Measurements from ENCODE around the gene RMDN2.

Gene RMDN2

GRCh38 chr2:37893327-37893726 lies 31.8 kb upstream of the RMDN2 start:
- TF ChIP-seq POLR2A (IDR thresholded peaks at IDR 0.05; ENCODE audit: extremely low read depth, insufficient read length) (no peak), MYC (IDR thresholded peaks at IDR 0.05; ENCODE audit: low read depth, low read length) (no peak)
- TF ChIP-seq, protein P1, sequence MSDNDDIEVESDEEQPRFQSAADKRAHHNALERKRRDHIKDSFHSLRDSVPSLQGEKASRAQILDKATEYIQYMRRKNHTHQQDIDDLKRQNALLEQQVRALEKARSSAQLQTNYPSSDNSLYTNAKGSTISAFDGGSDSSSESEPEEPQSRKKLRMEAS (IDR thresholded peaks at IDR 0.05; ENCODE audit: low read depth, low read length): no peak
- TF ChIP-seq, protein P2, sequence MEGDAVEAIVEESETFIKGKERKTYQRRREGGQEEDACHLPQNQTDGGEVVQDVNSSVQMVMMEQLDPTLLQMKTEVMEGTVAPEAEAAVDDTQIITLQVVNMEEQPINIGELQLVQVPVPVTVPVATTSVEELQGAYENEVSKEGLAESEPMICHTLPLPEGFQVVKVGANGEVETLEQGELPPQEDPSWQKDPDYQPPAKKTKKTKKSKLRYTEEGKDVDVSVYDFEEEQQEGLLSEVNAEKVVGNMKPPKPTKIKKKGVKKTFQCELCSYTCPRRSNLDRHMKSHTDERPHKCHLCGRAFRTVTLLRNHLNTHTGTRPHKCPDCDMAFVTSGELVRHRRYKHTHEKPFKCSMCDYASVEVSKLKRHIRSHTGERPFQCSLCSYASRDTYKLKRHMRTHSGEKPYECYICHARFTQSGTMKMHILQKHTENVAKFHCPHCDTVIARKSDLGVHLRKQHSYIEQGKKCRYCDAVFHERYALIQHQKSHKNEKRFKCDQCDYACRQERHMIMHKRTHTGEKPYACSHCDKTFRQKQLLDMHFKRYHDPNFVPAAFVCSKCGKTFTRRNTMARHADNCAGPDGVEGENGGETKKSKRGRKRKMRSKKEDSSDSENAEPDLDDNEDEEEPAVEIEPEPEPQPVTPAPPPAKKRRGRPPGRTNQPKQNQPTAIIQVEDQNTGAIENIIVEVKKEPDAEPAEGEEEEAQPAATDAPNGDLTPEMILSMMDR (IDR thresholded peaks at IDR 0.05; ENCODE audit: low read depth, low read length): no peak
- no peak overlapping the region for H3K4me3 ChIP-seq (ENCODE audit: low read depth, low read length)
- DNase-seq (ENCODE audit: low read depth): no peak

GRCh38 chr2:37894047-37894446 lies 31.0 kb upstream of the RMDN2 start:
- no peak for DNase-seq (ENCODE audit: low read depth)
- H3K4me3 ChIP-seq (ENCODE audit: low read depth, low read length): no peak overlapping the region
- TF ChIP-seq MYC (IDR thresholded peaks at IDR 0.05; ENCODE audit: low read depth, low read length) (no peak), POLR2A (IDR thresholded peaks at IDR 0.05; ENCODE audit: extremely low read depth, insufficient read length) (no peak)
- TF ChIP-seq, protein P2 (IDR thresholded peaks at IDR 0.05; ENCODE audit: low read depth, low read length): no peak
- TF ChIP-seq, protein P1 (IDR thresholded peaks at IDR 0.05; ENCODE audit: low read depth, low read length): no peak

DNA sequence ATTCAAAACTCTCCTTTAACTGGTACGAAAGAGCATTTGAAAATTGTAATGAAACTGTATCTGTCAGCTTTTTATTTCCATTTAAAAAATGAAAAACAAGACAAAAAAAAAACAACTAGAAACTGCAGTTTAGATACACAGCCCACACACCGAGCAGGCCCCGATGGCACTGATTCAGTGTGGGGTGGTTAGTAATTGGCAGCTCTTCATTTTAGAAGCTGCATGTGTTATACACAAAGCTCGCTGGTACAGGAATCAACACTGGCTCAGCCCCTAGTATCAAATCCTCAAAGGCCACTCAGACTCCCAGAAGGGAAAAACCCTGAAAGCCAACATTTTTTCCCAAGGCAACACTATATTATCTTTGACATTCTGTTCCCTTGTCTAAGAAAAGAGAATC lies 30.5 kb upstream of the RMDN2 start:
- TF ChIP-seq, protein P2 (IDR thresholded peaks at IDR 0.05; ENCODE audit: low read depth, low read length): no peak
- TF ChIP-seq MYC (IDR thresholded peaks at IDR 0.05; ENCODE audit: low read depth, low read length) (no peak), POLR2A (IDR thresholded peaks at IDR 0.05; ENCODE audit: extremely low read depth, insufficient read length) (no peak)
- TF ChIP-seq, protein P1 (IDR thresholded peaks at IDR 0.05; ENCODE audit: low read depth, low read length): no peak
- no peak for DNase-seq (ENCODE audit: low read depth)
- no peak overlapping the region for H3K4me3 ChIP-seq (ENCODE audit: low read depth, low read length)

- no peak for TF ChIP-seq POLR2A (IDR thresholded peaks at IDR 0.05; ENCODE audit: extremely low read depth, insufficient read length)
- TF ChIP-seq, protein P2 (IDR thresholded peaks at IDR 0.05; ENCODE audit: low read depth, low read length): no peak
- TF ChIP-seq, protein P1 (IDR thresholded peaks at IDR 0.05; ENCODE audit: low read depth, low read length): no peak
- no peak for TF ChIP-seq MYC (IDR thresholded peaks at IDR 0.05; ENCODE audit: low read depth, low read length)
- no peak overlapping the region for H3K4me3 ChIP-seq (ENCODE audit: low read depth, low read length)
- DNase-seq (ENCODE audit: low read depth): peak; percentile 39
These were observed 29.9 kb upstream of the RMDN2 start for GRCh38 chr2:37895140-37895539.

GRCh38 chr2:37896319-37896718 lies 28.8 kb upstream of the RMDN2 start:
- TF ChIP-seq, protein P2 (IDR thresholded peaks at IDR 0.05; ENCODE audit: low read depth, low read length): no peak
- TF ChIP-seq MYC (IDR thresholded peaks at IDR 0.05; ENCODE audit: low read depth, low read length): no peak
- TF ChIP-seq, protein P1 (IDR thresholded peaks at IDR 0.05; ENCODE audit: low read depth, low read length): no peak
- no peak for TF ChIP-seq POLR2A (IDR thresholded peaks at IDR 0.05; ENCODE audit: extremely low read depth, insufficient read length)
- DNase-seq (ENCODE audit: low read depth): peak; percentile 36

More at GRCh38 chr2:37896319-37896718, 28.8 kb upstream of the RMDN2 start:
- no peak overlapping the region for H3K4me3 ChIP-seq (ENCODE audit: low read depth, low read length)

All from NB4 (cell line).